PC-9 (cell line): ENCODE data around the gene IPPK. TPM values are rescaled to one million over a fixed set of nuclear protein-coding genes. Genes with fewer than 3 reads are reported as not detected.

Source experiments
- Bru-seq: library from RNA; stranded (reverse); fragments of 400-500 nt; gene quantifications from one replicate; lab custom pipeline; 2021; lab: Mats Ljungman, UMichigan
- BruChase-seq, 2 experiments: library from RNA; stranded (reverse); fragments of 400-500 nt; gene quantifications; one replicate each; lab custom pipeline; 2021; lab: Mats Ljungman, UMichigan
- BruUV-seq: library from RNA; stranded (reverse); fragments of 400-500 nt; replicated peaks from 2 replicates; lab custom pipeline; 2021; lab: Mats Ljungman, UMichigan
- CTCF ChIA-PET: fragments of 300-600 bp; sonication (Branson Sonifier 250); formaldehyde crosslinking; loops from one replicate; lab custom pipeline; 2022; ENCODE audit warnings: antibody characterized with exemption; lab: Charles Lee
- POLR2A ChIA-PET: fragments of 300-600 bp; sonication (Branson Sonifier 250); formaldehyde crosslinking; loops from one replicate; lab custom pipeline; 2022; ENCODE audit warnings: antibody characterized with exemption; ENCODE audit not compliant: unreplicated experiment; lab: Charles Lee
- DNase-seq, 2 experiments: peaks; one replicate each; pipeline versions ENCODE4 v3.0.0 to v3.0.0-alpha.2; 2015 to 2022; ENCODE audit warnings: mixed read lengths in 1 of 2
- H2AFZ ChIP-seq: fragments of 200-600 bp; sonication (generic); 2 replicates; pipeline ENCODE4 v1.8.1; 2017; ENCODE audit warnings: antibody characterized with exemption
- H3F3A ChIP-seq: fragments of 200-600 bp; sonication (generic); 2 replicates; pipeline ENCODE4 v1.8.1; 2017; ENCODE audit warnings: antibody characterized with exemption, mild to moderate bottlenecking, low read depth; ENCODE audit not compliant: insufficient read depth
- H3K27ac ChIP-seq: fragments of 200-600 bp; sonication (generic); 2 replicates; pipeline ENCODE4 v1.6.1; 2016; ENCODE audit warnings: mixed run types
- H3K27me3 ChIP-seq: fragments of 200-600 bp; sonication (generic); 2 replicates; pipeline ENCODE4 v1.6.1; 2016; ENCODE audit warnings: low read depth, mixed run types; ENCODE audit not compliant: insufficient read depth
- H3K36me3 ChIP-seq: fragments of 200-600 bp; sonication (generic); 2 replicates; pipeline ENCODE4 v1.6.1; 2016; ENCODE audit warnings: low read depth, mixed run types
- H3K4me1 ChIP-seq: fragments of 200-600 bp; sonication (generic); replicated peaks from 2 replicates; pipeline ENCODE4 v1.6.1; 2016; ENCODE audit warnings: mixed run types; ENCODE audit not compliant: insufficient read depth
- H3K4me2 ChIP-seq: fragments of 200-600 bp; sonication (generic); 2 replicates; pipeline ENCODE4 v1.6.1; 2017; ENCODE audit warnings: mixed run types
- H3K4me3 ChIP-seq: fragments of 200-600 bp; sonication (generic); 2 replicates; pipeline ENCODE4 v1.6.1; 2016; ENCODE audit warnings: mixed run types
- H3K79me2 ChIP-seq: fragments of 200-600 bp; sonication (generic); 2 replicates; pipeline ENCODE4 v1.6.1; 2017; ENCODE audit warnings: low read depth, mixed run types
- H3K9me2 ChIP-seq: fragments of 200-600 bp; sonication (generic); 2 replicates; pipeline ENCODE4 v1.8.1; 2017; ENCODE audit warnings: mild to moderate bottlenecking; ENCODE audit not compliant: insufficient read depth
- H3K9me3 ChIP-seq: fragments of 200-600 bp; sonication (generic); 2 replicates; pipeline ENCODE4 v1.8.1; 2016; ENCODE audit warnings: low read depth; ENCODE audit not compliant: insufficient read depth
- H4K20me1 ChIP-seq: fragments of 200-600 bp; sonication (generic); 2 replicates; pipeline ENCODE4 v1.8.1; 2017; ENCODE audit not compliant: insufficient read depth
- CTCF ChIP-seq: fragments of 200-600 bp; sonication (generic); conservative IDR thresholded peaks from 2 replicates; pipeline ENCODE4 v1.6.1; 2017; ENCODE audit warnings: mixed run types, antibody characterized with exemption, mild to moderate bottlenecking, moderate library complexity
- EZH2 ChIP-seq: fragments of 200-600 bp; sonication (generic); IDR thresholded peaks from 2 replicates; pipeline ENCODE4 v1.8.0; 2017; ENCODE audit warnings: antibody characterized with exemption, low read depth
- intact Hi-C: fragments of 100-400 bp; cut with micrococcal nuclease; formaldehyde crosslinking; loops from one replicate; pipeline ENCODE4 v1.10.0; 2022; ENCODE audit not compliant: unreplicated experiment
- long read RNA-seq: library from polyadenylated mRNA; stranded (forward); transcript quantifications from one replicate; pipeline ENCODE4 v2.0.0, GENCODE V29; 2022
- total RNA-seq: library from RNA; stranded (reverse); gene quantifications from 2 replicates; pipeline ENCODE4 v1.2.3, GENCODE V29; 2021

Gene IPPK
- total RNA-seq = 12.3 TPM in 2 replicates
- percentile 86 among the genes with signal in this experiment for Bru-seq, nascent RNA
- percentile 86 among the genes with signal in this experiment for BruChase-seq, experiment 1, labeled RNA remaining after a 2-hour chase
- BruChase-seq, experiment 2, labeled RNA remaining after a 6-hour chase = percentile 75 among the genes with signal in this experiment
- long read RNA-seq, full-length matches to known transcripts = 16 of 24 reads
- long read RNA-seq, partial matches to known transcripts = 5 of 24 reads
- long read RNA-seq, other reads (novel, unspliced or antisense) = 3 of 24 reads

GRCh38 chr9:92669890-92670708 is at the start of gene IPPK:
Gene IPPK (minus strand): TSS chr9:92670131. CDS start chr9:92669988, 143 bp downstream.
- intact Hi-C loops = loop anchor here (1.0 to 2.0 kb wide), 3 partner anchors 95 to 517 kb away; no protein-coding TSS in a partner anchor
- Histone ChIP-seq H3K4me3 (peak within 1 kb of the TSS; percentile 95), H3K4me1 (peaks cover 19% of the 10 kb centered on the region; the same call in 1 of the 2 replicates), H3K9me2 (no peaks in the 10 kb centered on the region), H3K36me3 (0 out of 2 replicates have a peak, but pooled peaks cover 11% of the 10 kb centered on the region), H3K4me2 (peak within 1 kb of the TSS; percentile 88), H3F3A (peaks cover 21% of the 10 kb centered on the region), H3K27me3 (no peaks in the 10 kb centered on the region), H3K9me3 (no peaks in the 10 kb centered on the region), H4K20me1 (peaks cover 22% of the 10 kb centered on the region), H3K79me2 (peaks cover 69% of the 10 kb centered on the region), H3K27ac (peak within 1 kb of the TSS; percentile 95), H2AFZ (peak within 1 kb of the TSS; percentile 84)
- no peak for TF ChIP-seq CTCF
- TF ChIP-seq EZH2 = no peak
- TSS peak; percentile 82 for BruUV-seq
- POLR2A ChIA-PET = interaction anchor here (0.5 to 0.7 kb wide), 6 partner anchors 66 to 568 kb away, joined by 3 to 18 read pairs (median 4); no protein-coding TSS in a partner anchor
- CTCF ChIA-PET = interaction anchor here (0.7 kb wide), 1 partner anchor 10 kb away, joined by 3 read pairs; no protein-coding TSS in a partner anchor
- DNase-seq = peak; percentile 95 to 99

- DNase-seq = no peak
- H3K4me3 ChIP-seq = no peak overlapping the region
- no peaks in the 10 kb centered on the region for H3K9me2 ChIP-seq
- POLR2A ChIA-PET = no interaction called here
- no peak overlapping the region for H2AFZ ChIP-seq
- H3F3A ChIP-seq = no peaks in the 10 kb centered on the region
- no peaks in the 10 kb centered on the region for H4K20me1 ChIP-seq
- H3K27me3 ChIP-seq = no peaks in the 10 kb centered on the region
- no peaks in the 10 kb centered on the region for H3K4me1 ChIP-seq
- H3K27ac ChIP-seq = no peak overlapping the region
- H3K79me2 ChIP-seq = no peaks in the 10 kb centered on the region
- intact Hi-C loops = no loop called here
- 0 out of 2 replicates have a peak, but pooled peaks cover 4% of the 10 kb centered on the region for H3K36me3 ChIP-seq
- CTCF ChIA-PET = no interaction called here
- H3K9me3 ChIP-seq = no peaks in the 10 kb centered on the region
- BruUV-seq = no TSS peak
- TF ChIP-seq EZH2 (no peak), CTCF (no peak)
- no peak overlapping the region for H3K4me2 ChIP-seq
These were observed 49.2 kb upstream of the IPPK start for GRCh38 chr9:92719028-92719647.
